SK-N-MC (cell line): ENCODE results near the gene TXNL4A.

Experiments used
- EZH2 ChIP-seq: fragments of 200-600 bp; sonication (generic); IDR thresholded peaks from one replicate; pipeline ENCODE4 v1.6.1; 2017; ENCODE audit warnings: antibody characterized with exemption
- POLR2AphosphoS5 ChIP-seq: IDR thresholded peaks from 2 replicates; pipeline ENCODE4 v1.6.1; 2012; ENCODE audit warnings: mild to moderate bottlenecking, low read depth, low read length, borderline replicate concordance

DNA sequence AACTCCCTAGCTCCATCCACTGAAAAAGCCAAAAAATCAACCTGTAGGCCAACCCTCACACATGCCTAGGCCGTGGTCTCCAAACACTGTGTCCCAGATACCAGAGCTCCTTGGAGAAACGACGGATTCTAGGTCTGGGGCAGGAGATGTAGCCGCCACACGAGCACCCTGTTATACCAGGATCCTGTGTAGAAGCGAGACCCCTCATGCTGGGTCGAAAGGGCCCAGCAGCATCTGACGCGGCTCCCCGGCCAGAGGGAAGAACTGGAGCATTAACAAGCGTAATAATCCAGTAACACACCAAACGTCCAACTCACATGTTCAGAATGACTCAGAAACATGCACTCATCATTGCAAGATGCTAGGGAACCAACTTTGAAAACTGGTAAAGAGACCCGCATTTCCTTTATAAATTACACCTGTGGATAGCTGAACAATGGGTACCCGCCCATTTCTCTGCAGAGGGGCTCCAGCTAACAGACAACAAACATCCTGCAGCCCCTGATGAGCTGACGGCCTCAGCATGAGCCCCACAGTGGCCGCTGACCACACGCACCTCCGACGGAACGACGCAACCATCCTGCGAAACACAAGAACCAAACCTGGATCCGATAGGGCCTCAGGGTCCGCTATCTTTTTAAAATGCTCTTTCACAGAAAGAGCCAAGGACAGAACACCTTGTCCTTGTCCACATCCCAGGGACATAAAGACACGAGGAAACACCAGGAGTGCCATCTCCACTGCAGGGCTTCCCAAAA lies 51.1 kb downstream of the TXNL4A start:
- TF ChIP-seq EZH2 (no peak), POLR2AphosphoS5 (no peak)
